Measurements from ENCODE around the gene MLLT6. TPM values are rescaled to one million over a fixed set of nuclear protein-coding genes. Genes with fewer than 3 reads are reported as not detected.

The MLLT6 gene
- total RNA-seq, 1 donor from 2014 or later: 20.9 TPM

- DNase-seq (ENCODE audit: low read depth): no peak
- Mint-ChIP-seq H3K4me3 (ENCODE audit: unreplicated experiment) (peak overlapping the region; percentile 85), H3K36me3 (ENCODE audit: low read depth, unreplicated experiment) (peaks cover 22% of the 10 kb centered on the region), H3K27ac (ENCODE audit: unreplicated experiment) (no peak overlapping the region), H3K9me3 (ENCODE audit: unreplicated experiment) (no peaks in the 10 kb centered on the region), H3K4me1 (ENCODE audit: low read depth, unreplicated experiment) (peaks cover 13% of the 10 kb centered on the region), H3K27me3 (ENCODE audit: low read depth, unreplicated experiment) (no peaks in the 10 kb centered on the region)
- Histone ChIP-seq H4K20me1 (ENCODE audit: insufficient read depth, low read length) (peaks cover 56% of the 10 kb centered on the region), H3K9ac (ENCODE audit: low read length) (no peak overlapping the region), H3K4me3 (ENCODE audit: insufficient read depth, low read depth, low read length) (no peak overlapping the region), H3K27ac (ENCODE audit: low read depth, low read length) (no peak overlapping the region), H3K36me3 (ENCODE audit: insufficient read depth, low read length) (peaks cover 5% of the 10 kb centered on the region), H3K27me3 (ENCODE audit: insufficient read depth, low read length) (no peaks in the 10 kb centered on the region), H2AFZ (ENCODE audit: low read depth, low read length) (no peak overlapping the region), H3K79me2 (ENCODE audit: insufficient read depth, low read length) (no peaks in the 10 kb centered on the region), H3K9me3 (ENCODE audit: insufficient read depth, low read depth, low read length) (no peaks in the 10 kb centered on the region), H3K4me2 (ENCODE audit: low read length) (peak overlapping the region; percentile 97), H3K4me1 (ENCODE audit: insufficient read depth, low read length) (peaks cover 16% of the 10 kb centered on the region)
- FAIRE-seq: no peak
- no peak for TF ChIP-seq EZH2 (IDR thresholded peaks at IDR 0.05; ENCODE audit: insufficient read depth, low read length)
- TF ChIP-seq, protein P1, sequence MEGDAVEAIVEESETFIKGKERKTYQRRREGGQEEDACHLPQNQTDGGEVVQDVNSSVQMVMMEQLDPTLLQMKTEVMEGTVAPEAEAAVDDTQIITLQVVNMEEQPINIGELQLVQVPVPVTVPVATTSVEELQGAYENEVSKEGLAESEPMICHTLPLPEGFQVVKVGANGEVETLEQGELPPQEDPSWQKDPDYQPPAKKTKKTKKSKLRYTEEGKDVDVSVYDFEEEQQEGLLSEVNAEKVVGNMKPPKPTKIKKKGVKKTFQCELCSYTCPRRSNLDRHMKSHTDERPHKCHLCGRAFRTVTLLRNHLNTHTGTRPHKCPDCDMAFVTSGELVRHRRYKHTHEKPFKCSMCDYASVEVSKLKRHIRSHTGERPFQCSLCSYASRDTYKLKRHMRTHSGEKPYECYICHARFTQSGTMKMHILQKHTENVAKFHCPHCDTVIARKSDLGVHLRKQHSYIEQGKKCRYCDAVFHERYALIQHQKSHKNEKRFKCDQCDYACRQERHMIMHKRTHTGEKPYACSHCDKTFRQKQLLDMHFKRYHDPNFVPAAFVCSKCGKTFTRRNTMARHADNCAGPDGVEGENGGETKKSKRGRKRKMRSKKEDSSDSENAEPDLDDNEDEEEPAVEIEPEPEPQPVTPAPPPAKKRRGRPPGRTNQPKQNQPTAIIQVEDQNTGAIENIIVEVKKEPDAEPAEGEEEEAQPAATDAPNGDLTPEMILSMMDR (IDR thresholded peaks at IDR 0.05; ENCODE audit: insufficient read depth, low read depth, low read length): no peak
These were observed 26.6 kb downstream of the MLLT6 start for GRCh38 chr17:38731526-38732294.

DNA sequence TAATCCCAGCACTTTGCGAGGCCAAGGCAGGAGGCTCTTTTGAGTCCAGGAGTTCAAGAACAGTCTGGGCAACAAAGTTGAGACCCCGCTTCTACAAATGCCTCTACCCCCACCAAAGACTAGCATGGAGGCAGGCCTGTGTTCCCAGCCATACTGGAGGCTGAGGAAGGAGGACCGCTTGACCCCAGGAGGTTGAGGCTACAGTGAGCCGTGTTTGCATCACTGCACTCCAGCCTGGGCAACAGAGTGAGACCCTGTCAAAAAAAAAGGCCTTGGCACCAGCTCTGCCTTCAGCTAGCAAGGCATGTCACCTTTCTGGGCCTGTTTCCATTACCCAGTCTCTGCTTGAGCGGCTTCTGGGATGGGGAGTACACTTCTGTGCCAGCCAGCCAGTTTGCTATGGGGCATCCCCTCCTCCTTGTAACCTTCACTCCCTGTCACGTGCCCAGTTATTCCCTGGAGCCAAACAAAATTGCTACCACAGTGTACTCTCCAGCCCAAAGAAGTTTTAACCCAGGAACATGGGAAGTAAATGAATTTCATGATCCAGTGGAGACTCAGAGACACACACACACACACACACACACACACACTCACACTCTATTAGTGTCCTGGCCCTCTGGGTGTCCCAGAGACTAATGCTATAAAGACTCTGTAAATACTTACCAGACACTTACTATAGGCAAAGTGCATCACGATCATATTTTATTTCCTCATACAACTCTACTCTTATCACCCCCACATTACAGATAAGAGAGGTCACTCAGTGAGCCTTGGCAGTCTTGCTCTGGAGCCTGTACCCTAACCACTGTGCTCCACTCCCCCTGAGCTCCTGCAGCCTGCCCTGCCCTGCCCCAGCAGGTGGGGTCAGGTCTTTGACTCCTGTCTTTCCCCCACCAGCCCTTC lies 27.6 kb downstream of the MLLT6 start:
- Mint-ChIP-seq H3K27me3 (ENCODE audit: low read depth, unreplicated experiment) (no peaks in the 10 kb centered on the region), H3K4me3 (ENCODE audit: unreplicated experiment) (peak overlapping the region; percentile 85), H3K9me3 (ENCODE audit: unreplicated experiment) (no peaks in the 10 kb centered on the region), H3K27ac (ENCODE audit: unreplicated experiment) (peak overlapping the region; percentile 8), H3K36me3 (ENCODE audit: low read depth, unreplicated experiment) (peaks cover 22% of the 10 kb centered on the region), H3K4me1 (ENCODE audit: low read depth, unreplicated experiment) (peaks cover 12% of the 10 kb centered on the region)
- Histone ChIP-seq H3K36me3 (ENCODE audit: insufficient read depth, low read length) (peaks cover 8% of the 10 kb centered on the region), H3K27ac (ENCODE audit: low read depth, low read length) (no peak overlapping the region), H3K27me3 (ENCODE audit: insufficient read depth, low read length) (no peaks in the 10 kb centered on the region), H3K4me2 (ENCODE audit: low read length) (no peak overlapping the region), H4K20me1 (ENCODE audit: insufficient read depth, low read length) (peaks cover 56% of the 10 kb centered on the region), H3K4me1 (ENCODE audit: insufficient read depth, low read length) (peaks cover 16% of the 10 kb centered on the region), H3K9me3 (ENCODE audit: insufficient read depth, low read depth, low read length) (no peaks in the 10 kb centered on the region), H3K4me3 (ENCODE audit: insufficient read depth, low read depth, low read length) (no peak overlapping the region), H3K9ac (ENCODE audit: low read length) (no peak overlapping the region), H2AFZ (ENCODE audit: low read depth, low read length) (no peak overlapping the region), H3K79me2 (ENCODE audit: insufficient read depth, low read length) (no peaks in the 10 kb centered on the region)
- no peak for TF ChIP-seq EZH2 (IDR thresholded peaks at IDR 0.05; ENCODE audit: insufficient read depth, low read length)
- TF ChIP-seq, protein P1 (IDR thresholded peaks at IDR 0.05; ENCODE audit: insufficient read depth, low read depth, low read length): no peak
- FAIRE-seq (no peak), DNase-seq (ENCODE audit: low read depth) (no peak)

Measured in astrocyte (in vitro differentiated cells and primary cell).